MM.1S (cell line): ENCODE measurements around the gene GPRIN3.

Experiments
- EZH2 ChIP-seq: fragments of 300-600 bp; sonication (generic); optimal IDR thresholded peaks from 2 replicates; pipeline ENCODE3; 2017; ENCODE audit warnings: low read depth, mild to moderate bottlenecking, antibody characterized with exemption, low read length, mixed read lengths
- TF ChIP-seq, protein P1 (sequence below): fragments of 300-600 bp; sonication (generic); IDR thresholded peaks from 2 replicates; pipeline ENCODE4 v1.5.1; 2016; ENCODE audit warnings: antibody characterized with exemption, low read length, mixed read lengths

DNA sequence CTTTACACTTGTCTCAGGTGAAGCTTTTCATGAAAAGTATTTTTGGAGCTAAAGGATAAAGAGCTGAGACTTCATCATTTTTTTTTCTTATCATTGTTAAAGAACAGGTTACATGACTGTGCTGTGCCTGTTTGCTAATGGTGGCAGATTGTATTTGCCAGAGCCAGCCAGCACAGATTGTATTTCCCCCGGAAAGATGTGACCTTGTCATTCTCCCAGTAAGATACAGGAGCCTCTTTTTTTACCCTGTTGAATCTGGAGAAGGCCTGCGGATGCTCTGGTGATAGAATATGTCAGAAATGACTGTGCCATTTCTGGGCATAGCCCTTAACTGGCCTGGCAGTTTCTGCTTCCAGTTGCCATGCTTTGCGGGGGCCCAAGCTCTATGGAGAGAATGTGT is 91.9 kb downstream of the GPRIN3 start:
- TF ChIP-seq EZH2, result no peak
- TF ChIP-seq, protein P1, sequence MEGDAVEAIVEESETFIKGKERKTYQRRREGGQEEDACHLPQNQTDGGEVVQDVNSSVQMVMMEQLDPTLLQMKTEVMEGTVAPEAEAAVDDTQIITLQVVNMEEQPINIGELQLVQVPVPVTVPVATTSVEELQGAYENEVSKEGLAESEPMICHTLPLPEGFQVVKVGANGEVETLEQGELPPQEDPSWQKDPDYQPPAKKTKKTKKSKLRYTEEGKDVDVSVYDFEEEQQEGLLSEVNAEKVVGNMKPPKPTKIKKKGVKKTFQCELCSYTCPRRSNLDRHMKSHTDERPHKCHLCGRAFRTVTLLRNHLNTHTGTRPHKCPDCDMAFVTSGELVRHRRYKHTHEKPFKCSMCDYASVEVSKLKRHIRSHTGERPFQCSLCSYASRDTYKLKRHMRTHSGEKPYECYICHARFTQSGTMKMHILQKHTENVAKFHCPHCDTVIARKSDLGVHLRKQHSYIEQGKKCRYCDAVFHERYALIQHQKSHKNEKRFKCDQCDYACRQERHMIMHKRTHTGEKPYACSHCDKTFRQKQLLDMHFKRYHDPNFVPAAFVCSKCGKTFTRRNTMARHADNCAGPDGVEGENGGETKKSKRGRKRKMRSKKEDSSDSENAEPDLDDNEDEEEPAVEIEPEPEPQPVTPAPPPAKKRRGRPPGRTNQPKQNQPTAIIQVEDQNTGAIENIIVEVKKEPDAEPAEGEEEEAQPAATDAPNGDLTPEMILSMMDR, result no peak
